ENCODE data around the gene GAD2. TPM values are rescaled to one million over a fixed set of nuclear protein-coding genes. Genes with fewer than 3 reads are reported as not detected.

Gene GAD2
- total RNA-seq, 4 donors from 2014 or later = not detected

DNA sequence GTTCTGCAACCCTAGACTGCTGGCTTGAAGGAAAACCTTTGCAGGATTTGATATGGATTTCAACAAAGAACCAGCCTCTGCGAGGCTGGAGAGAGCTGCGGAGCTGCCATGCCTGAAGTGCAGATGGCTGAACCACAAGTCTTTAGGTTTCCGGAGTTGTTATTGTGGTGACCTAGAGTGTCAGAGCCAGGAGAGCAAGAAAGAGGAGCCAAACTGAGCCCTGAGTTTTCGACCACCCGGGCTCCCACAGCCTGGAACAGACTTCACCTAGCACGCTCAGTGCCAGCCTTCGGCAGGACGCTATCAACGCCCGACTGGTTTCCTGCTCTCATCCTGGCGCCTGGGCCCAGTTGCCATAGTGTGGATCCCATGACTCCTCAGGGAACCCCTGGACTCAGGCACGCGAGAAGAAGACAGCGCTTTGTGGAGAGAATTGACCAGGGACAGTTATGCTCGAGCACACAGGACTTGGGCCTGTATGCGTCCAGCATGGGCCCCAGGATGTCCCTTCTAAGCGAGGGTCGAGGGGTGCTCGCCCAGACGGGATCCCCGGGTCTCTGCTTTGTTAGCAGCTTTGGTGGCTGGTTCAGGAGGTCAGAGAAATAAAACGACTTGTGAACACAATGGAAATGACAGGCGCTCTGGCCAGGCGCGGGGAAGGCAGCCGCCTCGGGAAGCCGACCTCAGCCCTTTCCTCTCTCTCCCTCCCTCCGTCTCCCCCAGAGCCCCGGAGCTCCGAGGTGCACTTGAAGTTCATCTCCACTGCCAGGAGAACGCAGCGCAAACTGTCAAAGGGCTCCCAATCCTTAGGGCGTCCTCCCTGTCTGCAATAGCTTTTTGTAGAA lies 1.8 kb upstream of the GAD2 start:
- Histone ChIP-seq H3K27me3 (peaks cover 0 to 88% of the 10 kb centered on the region in 2 donors), H3K27ac (no peak overlapping the region), H3K4me3 (no peak overlapping the region), H3K36me3 (no peaks in the 10 kb centered on the region), H3K9me3 (no peaks in the 10 kb centered on the region), H3K4me1 (peaks cover 0 to 44% (median 7%) of the 10 kb centered on the region in 4 donors)
- DNase-seq (ENCODE audit: low spot score in 2 of 2) = no peak
- WGBS, 2 donors = 11 to 14% methylated on average over 31 to 34 of the region's 34 CpGs
- no peak for TF ChIP-seq EP300 (IDR thresholded peaks at IDR 0.05)
- no peak for TF ChIP-seq CTCF (IDR thresholded peaks at IDR 0.05)
- no peak for TF ChIP-seq POLR2A (IDR thresholded peaks at IDR 0.05)

DNA sequence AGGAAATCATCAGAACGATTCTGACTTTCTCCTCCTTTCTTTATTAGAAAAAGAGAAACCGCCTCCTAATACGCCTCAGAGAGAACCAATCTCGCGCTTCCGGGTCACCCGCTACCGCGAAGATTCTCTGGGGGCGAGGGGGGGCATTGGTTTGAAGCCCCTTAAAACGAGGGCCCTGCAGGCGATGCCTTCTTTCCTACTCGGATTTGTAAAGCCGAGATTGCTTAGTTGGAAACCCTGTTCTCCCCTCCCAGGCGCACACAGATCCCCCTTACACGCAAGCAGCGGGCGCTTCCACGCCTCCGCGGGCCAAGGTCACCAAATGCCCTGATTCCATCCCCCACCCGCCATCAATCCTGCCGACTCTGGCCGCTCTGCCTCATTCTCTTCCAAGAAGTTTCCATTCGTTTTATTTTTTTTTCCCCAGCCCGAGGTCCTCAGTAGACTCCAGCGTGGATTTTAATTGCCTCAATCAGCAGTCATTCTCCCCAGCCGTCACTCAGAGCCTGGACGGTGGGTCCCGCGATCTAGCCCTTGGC lies 1.1 kb upstream of the GAD2 start:
- H3K27ac ChIP-seq = no peak overlapping the region
- TF ChIP-seq EP300 (IDR thresholded peaks at IDR 0.05) = no peak
- TF ChIP-seq POLR2A (IDR thresholded peaks at IDR 0.05) = no peak
- no peak for TF ChIP-seq CTCF (IDR thresholded peaks at IDR 0.05)
- peaks cover 0 to 95% of the 10 kb centered on the region in 2 donors for H3K27me3 ChIP-seq
- 1 to 2% methylated on average over 31 of the region's 31 CpGs for WGBS, 2 donors
- H3K9me3 ChIP-seq = no peaks in the 10 kb centered on the region
- no peak for DNase-seq (ENCODE audit: low spot score in 2 of 2)
- H3K4me1 ChIP-seq = peaks cover 0 to 44% (median 7%) of the 10 kb centered on the region in 4 donors
- H3K4me3 ChIP-seq = no peak overlapping the region
- H3K36me3 ChIP-seq = no peaks in the 10 kb centered on the region

DNA sequence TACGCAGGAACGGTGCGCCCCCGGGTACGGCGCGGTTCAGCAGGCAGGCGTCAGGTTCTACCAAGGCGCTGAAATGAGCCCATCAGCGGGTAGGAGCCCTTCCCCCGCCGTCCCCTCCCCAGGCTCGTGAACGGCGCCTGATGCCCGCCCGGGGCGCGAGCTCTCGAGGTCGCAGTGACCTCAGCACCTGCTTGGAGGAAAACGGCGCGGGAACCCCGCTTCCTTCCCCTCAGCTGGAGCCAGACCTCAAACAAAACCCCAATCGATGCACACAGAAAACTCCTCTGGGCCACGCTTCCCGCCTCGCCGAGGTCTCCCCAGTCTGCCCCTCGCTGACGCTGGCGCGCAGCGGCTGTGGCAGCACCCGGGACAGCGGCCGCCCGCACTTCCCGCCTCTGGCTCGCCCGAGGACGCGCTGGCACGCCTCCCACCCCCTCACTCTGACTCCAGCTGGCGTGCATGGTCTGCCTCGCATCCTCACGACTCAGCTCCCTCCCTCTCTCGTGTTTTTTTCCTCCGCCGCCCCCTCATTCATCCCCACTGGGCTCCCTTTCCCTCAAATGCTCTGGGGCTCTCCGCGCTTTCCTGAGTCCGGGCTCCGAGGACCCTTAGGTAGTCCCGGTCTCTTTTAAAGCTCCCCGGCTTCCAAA lies 514 bp upstream of the GAD2 start:
- DNase-seq (ENCODE audit: low spot score in 2 of 2) = no peak
- WGBS, 2 donors = 0 to 2% methylated on average over 34 to 57 of the region's 57 CpGs
- no peak for TF ChIP-seq POLR2A (IDR thresholded peaks at IDR 0.05)
- TF ChIP-seq CTCF (IDR thresholded peaks at IDR 0.05) = no peak
- no peak for TF ChIP-seq EP300 (IDR thresholded peaks at IDR 0.05)
- Histone ChIP-seq H3K4me1 (peaks cover 0 to 44% (median 7%) of the 10 kb centered on the region in 4 donors), H3K9me3 (no peaks in the 10 kb centered on the region), H3K27ac (no peak overlapping the region), H3K27me3 (peaks cover 0 to 96% of the 10 kb centered on the region in 2 donors), H3K36me3 (no peaks in the 10 kb centered on the region), H3K4me3 (peak overlapping the region in 1 of 4 donors; percentile 26)

DNA sequence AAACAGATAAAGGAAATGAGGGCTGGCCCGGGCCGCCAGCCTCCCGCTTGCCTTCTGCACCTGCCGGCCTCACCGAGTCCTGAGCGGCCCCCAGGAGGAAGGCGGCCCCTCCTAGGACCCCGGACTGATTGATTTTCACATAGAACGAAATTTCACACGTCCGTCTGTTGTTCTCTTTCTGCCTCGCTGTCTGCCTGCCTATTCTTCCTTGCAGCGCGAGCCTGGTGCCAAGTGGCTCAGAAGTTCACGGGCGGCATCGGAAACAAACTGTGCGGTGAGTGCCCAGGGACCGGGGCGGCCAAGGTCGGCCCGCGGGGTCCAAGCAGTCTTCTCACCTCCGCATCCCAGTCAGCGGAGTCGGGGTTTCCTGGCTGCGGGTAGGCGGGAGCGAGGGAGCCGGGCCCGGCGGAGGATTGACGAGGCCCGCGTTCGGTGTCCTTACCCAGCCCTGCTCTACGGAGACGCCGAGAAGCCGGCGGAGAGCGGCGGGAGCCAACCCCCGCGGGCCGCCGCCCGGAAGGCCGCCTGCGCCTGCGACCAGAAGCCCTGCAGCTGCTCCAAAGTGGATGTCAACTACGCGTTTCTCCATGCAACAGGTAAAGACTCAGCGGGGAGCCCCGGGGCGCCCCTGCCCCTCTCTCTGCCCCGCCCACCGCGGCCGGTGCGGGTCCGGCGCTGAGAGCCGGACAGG lies 967 bp downstream of the GAD2 start:
- H3K4me3 ChIP-seq = no peak overlapping the region
- TF ChIP-seq EP300 (IDR thresholded peaks at IDR 0.05) (no peak), POLR2A (IDR thresholded peaks at IDR 0.05) (no peak), CTCF (IDR thresholded peaks at IDR 0.05) (no peak)
- WGBS, 2 donors = 3 to 4% methylated on average over 32 to 64 of the region's 64 CpGs
- DNase-seq (ENCODE audit: low spot score in 2 of 2) = no peak
- H3K27ac ChIP-seq = no peak overlapping the region
- no peaks in the 10 kb centered on the region for H3K36me3 ChIP-seq
- H3K27me3 ChIP-seq = peaks cover 0 to 94% of the 10 kb centered on the region in 2 donors
- H3K4me1 ChIP-seq = peaks cover 0 to 37% (median 7%) of the 10 kb centered on the region in 4 donors
- H3K9me3 ChIP-seq = no peaks in the 10 kb centered on the region

Measured in tibial nerve (tissue), 4 donors.